ENCODE measurements around the gene DNAH12.
A peak's percentile ranks its signal among the peaks of the same experiment; 100 is the strongest.
"Not testable (repeated sequence)": the region's sequence is repeated elsewhere in the genome, so short reads cannot be mapped to it uniquely, and the experiment has no call there.

Gene DNAH12

GRCh38 chr3:57518276-57518915 lies 25.7 kb downstream of the DNAH12 start:
- no peak for DNase-seq

DNA sequence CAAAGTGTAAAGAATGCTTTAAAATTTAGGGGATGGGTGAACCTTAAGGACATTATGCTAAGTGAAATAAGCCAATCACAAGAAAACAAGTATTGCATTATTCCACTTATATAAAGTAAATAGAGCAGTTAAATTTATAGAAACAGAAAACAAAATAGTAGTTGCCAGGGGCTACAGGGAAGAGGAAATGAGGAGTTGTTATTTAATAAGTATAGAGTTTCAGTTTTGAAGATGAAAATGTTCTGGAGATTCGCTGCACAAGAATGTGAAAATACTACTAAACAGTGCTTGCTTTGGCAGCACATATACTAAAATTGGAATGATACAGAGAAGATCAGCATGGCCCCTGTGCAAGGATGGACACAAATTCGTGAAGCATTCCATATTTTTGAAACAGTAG lies 32.0 kb downstream of the DNAH12 start:
- DNase-seq, result no peak

GRCh38 chr3:57505901-57506300 lies 38.2 kb downstream of the DNAH12 start:
- DNase-seq, result no peak

DNA sequence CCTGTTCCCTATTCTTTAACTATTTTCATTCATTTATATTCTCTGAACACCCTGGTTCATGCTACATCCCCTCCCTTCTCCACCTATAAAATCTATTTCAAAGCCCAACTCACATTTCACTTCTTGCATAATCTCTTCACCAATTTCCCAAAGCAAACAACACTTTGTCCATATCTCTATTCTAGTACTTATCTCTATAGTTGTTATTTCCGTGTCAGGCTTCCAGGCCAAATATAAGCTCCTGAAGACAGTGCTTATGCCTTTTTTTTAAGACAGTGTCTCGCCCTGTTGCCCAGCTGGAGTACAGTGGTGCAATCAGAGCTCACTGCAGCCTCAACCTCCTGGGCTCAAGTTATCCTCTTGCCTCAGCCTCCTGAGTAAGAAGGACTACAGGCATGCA lies 43.6 kb downstream of the DNAH12 start:
- DNase-seq, result no peak

DNA sequence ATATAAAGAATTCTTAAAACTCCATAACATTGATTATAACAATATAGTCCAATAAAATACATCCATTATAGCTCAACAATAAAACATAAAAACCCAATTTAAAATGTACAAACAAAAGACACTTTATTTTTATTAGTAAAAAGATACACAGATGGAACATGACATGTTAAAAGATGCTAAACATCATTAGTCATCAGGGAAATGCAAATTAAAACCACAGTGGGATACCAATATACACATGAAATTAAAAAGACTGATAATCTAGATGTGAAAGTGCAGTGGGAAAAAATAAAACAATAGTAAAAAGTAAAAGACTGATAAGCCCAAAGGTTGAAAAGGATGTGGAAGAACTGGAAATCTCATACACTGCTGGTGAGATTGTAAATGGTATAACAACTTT lies 46.2 kb downstream of the DNAH12 start:
- DNase-seq, result no peak

DNA sequence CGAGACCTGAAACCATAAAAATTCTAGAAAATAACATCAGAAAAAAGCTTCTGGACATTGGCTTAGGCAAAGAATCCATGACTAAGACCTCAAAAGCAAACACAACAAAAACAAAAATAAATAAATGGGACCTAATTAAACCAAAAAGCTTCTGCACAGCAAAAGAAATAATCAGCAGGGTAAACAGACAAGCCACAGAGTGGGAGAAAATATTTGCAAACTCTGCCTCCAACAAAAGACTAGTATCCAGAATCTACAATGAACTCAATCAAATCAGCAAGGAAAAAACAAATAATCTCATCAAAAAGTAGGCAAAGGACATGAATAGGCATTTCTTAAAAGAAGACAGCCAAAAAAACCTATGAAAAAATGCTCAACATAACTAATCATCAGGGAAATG lies 59.6 kb downstream of the DNAH12 start:
- no peak for DNase-seq

GRCh38 chr3:57477193-57477592 lies 67.0 kb downstream of the DNAH12 start:
- not testable (repeated sequence) for DNase-seq

DNA sequence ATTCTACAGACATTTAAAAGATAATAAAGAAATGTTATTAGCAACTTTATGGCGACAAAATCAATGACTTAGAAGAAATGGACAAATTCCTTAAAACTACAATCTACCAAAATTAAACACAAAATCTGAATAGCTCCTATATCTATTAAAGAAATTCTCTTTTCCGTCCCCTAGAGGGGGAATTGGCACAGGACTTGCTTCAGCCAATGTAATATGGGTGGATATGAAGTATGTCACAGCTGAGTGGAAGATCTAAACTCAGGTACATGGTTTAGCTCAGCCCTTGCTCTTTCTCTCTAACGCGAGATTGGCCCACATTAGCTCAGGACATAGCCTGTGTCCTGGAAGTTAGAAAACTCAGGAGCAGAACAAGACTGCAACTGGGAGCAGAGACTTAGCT lies 79.3 kb downstream of the DNAH12 start:
- DNase-seq, result no peak

DNA sequence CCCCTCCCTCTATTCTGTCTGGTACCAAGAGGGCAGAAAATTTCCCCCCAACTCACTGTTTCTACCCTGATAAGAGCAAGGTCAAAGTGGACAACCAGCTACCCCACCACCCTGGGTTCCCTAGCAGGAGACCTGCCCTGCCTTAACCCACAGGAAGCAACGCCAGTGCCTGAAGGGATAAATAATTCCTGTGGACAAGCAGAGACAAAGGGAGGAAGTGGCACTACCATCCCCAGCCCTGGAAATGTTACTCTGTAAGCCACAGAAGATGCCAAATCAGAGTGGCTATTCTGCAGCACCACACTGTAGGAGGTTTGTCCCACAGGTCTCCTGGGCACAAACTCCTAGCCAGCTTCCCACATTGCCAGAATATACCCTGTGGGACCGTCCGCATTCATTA lies 80.1 kb downstream of the DNAH12 start:
- no peak for DNase-seq

GRCh38 chr3:57451150-57451846 lies 92.8 kb downstream of the DNAH12 start:
- DNase-seq, result no peak

DNA sequence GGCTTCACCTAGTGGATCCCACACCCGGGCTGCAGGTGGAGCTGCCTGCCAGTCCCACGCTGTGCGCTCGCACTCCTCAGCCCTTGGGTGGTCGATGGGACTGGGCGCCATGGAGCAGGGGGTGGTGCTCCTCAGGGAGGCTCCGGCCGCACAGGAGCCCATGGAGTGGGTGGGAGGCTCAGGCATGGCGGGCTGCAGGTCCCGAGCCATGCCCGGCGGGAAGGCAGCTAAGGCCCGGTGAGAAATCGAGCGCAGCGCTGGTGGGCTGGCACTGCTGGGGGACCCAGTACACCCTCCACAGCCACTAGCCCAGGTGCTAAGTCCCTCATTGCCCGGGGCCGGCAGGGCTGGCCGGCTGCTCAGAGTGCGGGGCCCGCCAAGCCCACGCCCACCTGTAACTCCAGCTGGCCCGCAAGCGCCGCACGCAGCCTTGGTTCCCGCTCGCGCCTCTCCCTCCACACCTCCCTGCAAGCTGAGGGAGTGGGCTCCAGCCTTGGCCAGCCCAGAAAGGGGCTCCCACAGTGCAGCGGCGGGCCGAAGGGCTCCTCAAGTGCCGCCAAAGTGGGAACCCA lies 94.8 kb downstream of the DNAH12 start:
- DNase-seq, result not testable (repeated sequence)

DNA sequence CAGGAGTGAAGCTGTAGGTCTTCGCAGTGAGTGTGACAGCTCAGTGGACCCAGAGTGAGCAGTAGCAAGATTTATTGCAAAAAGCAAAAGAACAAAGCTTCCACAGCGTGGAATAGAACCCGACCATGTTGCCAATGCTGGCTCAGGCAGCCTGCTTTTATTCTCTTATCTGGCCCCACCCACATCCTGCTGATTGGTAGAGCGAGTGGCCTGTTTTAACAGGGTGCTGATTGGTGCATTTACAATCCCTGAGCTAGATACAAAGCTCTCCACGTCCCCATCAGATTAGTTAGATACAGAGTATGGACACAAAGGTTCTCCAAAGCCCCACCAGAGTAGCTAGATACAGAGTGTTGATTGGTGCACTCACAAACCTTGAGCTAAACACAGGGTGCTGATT lies 95.7 kb downstream of the DNAH12 start:
- not testable (repeated sequence) for DNase-seq

DNA sequence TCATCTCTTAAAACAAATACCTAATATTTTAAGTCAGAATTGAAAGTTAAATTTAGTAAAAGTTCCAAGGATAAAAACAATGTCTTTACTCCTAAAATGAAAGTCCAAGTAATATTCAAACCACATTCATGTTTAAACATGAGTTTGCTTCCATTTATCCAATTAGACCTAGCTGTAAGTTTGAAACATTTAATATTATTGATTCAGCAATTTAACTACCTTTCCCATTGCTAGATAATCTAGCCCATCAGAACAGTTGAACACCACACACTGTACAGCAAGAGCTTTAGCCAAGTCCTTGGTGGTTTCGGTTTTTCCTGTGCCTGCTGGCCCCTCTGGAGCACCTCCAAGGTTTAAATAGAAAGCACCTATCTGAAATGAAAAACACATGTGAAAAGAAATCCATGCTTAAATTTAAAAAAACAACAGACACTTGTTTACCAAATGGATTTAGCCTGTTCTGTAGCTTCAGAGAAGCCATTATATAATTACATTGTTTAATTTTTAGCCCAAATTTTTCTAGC lies 97.8 kb downstream of the DNAH12 start:
- no peak for DNase-seq

DNA sequence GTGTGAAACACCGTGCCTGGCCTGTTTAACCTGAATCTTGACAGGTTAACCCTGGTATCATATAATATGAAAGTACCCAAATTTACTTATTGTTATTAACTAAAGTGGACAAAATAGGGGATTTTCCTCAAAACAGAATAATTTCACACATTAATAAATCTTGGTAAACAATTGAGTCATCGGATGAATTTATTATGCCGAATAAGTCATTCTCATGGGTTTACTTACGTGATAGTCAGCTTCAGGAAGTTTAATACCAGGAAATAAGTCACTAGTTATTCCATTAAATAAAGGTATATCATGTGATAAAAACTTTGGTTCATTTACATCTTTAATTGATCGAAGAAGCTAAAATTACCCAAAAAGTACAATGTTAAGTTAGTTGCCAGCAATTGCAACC lies 99.7 kb downstream of the DNAH12 start:
- no peak for DNase-seq

DNA sequence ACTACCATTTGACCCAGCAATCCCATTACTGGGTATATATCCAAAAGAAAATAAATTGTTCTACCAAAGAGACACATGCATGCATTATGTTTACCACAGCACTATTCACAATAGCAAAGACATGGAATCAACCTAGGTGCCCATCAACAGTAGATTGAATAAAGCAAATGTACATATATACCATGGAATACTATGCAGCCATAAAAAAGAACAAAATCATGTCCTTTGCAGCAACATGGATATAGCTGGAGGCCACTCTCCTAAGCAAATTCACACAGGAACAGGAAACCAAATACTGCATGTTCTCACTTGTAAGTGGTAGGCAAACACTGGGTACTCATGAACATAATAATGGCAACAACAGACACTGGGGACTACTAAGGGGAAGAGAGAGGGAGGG lies 104.0 kb downstream of the DNAH12 start:
- not testable (repeated sequence) for DNase-seq

GRCh38 chr3:57438460-57438859 lies 105.7 kb downstream of the DNAH12 start:
- DNase-seq, result not testable (repeated sequence)

- no peak for DNase-seq
These were observed 107.9 kb downstream of the DNAH12 start for GRCh38 chr3:57436195-57436761.

DNA sequence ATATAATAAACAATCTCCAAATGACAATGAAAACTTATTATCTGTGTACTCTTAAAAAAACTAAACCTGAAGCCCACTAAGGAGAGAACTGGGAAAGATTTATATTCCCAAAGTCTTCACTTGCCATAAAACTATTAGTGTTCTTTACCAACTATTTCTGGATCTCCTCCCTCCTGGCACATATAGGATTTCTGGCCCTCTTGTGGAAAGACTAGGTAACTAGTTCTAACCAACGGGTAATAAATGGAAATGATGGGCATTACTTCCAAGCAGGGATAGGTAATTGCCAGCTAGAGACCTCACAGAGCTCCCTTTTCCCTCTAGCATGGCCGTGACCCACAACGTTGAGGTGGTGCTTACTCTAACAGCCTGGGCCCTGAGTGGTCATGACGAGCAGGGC lies 110.1 kb downstream of the DNAH12 start:
- DNase-seq, result peak in 1 of 2 experiments; percentile 38

DNA sequence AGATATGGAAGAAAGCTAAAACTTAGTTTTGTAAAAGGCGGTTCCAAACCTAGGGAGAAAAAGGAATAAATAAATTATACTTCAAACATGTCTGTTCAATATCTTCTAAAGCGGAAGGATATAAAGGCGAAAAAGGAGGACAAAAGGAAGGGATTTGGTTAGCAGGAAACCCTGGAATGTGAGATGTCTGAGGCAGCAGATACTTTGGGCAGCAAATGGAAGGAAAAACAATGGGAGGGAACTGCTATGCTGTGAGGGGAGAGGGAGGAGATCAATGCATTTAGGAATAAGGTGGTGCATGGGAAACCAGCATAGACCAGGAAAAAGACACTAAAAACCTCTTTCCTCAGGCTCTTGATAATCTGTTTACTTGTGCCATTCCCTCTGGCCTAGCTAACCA lies 120.8 kb downstream of the DNAH12 start:
- no peak for DNase-seq

DNA sequence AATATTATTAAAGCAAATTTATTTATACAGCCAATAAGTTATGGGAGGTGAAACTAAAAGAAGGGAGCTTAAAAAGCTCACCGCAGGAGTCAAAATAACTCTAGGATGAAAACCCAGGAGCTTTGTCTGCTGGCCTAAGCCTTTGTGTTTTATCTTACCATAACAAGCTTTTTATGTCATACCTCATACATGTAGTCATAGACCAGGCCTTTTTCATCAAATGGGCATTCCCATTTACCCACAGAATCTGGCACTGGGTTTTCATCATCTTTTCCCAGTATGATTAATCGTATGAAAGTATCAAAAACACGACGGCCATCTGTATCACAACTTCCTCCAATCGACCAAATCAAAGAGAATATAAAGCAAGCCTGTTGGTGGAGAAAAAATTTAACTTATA lies 122.8 kb downstream of the DNAH12 start:
- no peak for DNase-seq

DNA sequence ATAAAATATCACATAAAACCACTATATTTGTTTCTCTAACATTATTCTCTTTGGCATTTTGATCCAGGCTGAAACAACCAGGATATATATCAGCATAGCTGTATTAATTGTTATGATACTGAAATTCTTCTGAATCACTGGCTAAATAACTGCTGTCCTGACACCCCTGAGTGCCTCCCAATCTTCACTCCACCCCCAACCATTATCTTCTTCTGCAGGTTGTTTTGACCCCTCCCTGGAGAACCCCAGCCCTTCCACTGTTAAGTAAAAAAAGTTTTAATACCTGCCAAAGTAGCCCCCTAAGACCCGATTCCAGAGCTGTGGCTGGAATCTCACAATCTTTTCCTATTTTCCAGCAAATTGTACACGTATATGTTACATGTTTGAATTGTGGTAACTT lies 124.1 kb downstream of the DNAH12 start:
- no peak for DNase-seq

DNA sequence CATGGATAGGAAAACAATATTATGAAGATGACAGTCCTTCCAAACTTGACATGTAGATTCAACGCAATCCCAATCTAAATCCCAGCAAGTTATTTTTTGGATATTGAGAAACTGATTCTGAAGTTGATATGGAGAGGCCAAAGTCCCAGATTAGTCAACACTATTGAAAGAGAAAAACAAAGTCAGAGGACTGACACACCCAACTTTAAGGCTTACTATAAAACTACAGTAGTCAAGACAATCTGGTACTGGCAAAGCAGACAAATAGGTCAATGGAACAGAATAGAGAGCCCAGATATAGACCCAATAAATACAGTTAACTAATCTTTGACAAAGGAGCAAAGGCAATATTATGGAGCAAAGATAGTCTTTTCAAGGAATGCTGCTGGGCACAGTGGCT lies 132.4 kb downstream of the DNAH12 start:
- DNase-seq, result no peak

GRCh38 chr3:57409471-57409870 lies 134.7 kb downstream of the DNAH12 start:
- no peak for DNase-seq

- no peak for DNase-seq
These were observed 141.5 kb downstream of the DNAH12 start for GRCh38 chr3:57402675-57403074.
